ENCODE results near the gene WDR37.

DNA sequence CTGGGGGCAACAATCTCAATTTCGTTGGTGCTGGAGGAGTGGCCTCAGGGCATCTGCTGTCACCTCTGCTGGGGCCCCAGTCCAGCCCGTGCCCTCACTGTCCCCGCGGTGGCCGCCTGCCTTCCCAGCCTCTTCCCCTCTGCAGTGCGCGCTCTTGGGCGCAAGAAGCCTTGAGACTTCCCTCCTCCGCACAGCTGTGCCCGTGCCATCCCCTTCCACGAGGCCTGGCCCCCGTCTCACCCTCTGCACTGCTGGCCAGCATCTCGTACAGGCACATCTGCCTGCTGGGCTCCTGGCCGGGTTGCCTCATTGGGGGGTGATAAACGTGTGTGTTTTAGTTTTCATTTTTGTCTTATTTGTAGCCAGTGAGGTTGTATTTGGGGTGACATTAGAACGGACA, 44.5 kb upstream of the WDR37 start:
- TF ChIP-seq POLR2A (IDR thresholded peaks at IDR 0.05), result no peak
- TF ChIP-seq, protein P1, sequence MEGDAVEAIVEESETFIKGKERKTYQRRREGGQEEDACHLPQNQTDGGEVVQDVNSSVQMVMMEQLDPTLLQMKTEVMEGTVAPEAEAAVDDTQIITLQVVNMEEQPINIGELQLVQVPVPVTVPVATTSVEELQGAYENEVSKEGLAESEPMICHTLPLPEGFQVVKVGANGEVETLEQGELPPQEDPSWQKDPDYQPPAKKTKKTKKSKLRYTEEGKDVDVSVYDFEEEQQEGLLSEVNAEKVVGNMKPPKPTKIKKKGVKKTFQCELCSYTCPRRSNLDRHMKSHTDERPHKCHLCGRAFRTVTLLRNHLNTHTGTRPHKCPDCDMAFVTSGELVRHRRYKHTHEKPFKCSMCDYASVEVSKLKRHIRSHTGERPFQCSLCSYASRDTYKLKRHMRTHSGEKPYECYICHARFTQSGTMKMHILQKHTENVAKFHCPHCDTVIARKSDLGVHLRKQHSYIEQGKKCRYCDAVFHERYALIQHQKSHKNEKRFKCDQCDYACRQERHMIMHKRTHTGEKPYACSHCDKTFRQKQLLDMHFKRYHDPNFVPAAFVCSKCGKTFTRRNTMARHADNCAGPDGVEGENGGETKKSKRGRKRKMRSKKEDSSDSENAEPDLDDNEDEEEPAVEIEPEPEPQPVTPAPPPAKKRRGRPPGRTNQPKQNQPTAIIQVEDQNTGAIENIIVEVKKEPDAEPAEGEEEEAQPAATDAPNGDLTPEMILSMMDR (IDR thresholded peaks at IDR 0.05), result no peak
